GM19099 (cell line): ENCODE results near the gene NNAT.

Experiments used
- POLR2A ChIP-seq: IDR thresholded peaks from 3 replicates; pipeline ENCODE4 v1.6.1; 2011; ENCODE audit warnings: low read depth; ENCODE audit not compliant: insufficient read length; ENCODE audit errors: extremely low read depth

The NNAT gene

GRCh38 chr20:37494301-37494700, 26.7 kb upstream of the NNAT start:
- TF ChIP-seq POLR2A: no peak

- no peak for TF ChIP-seq POLR2A
These were observed 26.3 kb upstream of the NNAT start for GRCh38 chr20:37494796-37495195.

GRCh38 chr20:37498066-37498665, 22.9 kb upstream of the NNAT start:
- no peak for TF ChIP-seq POLR2A

- TF ChIP-seq POLR2A: no peak
These were observed 20.7 kb upstream of the NNAT start for GRCh38 chr20:37500311-37500710.

GRCh38 chr20:37501940-37502339, 19.1 kb upstream of the NNAT start:
- no peak for TF ChIP-seq POLR2A

GRCh38 chr20:37502654-37503053, 18.4 kb upstream of the NNAT start:
- TF ChIP-seq POLR2A: no peak

- TF ChIP-seq POLR2A: no peak
These were observed 17.7 kb upstream of the NNAT start for GRCh38 chr20:37503256-37503927.

- TF ChIP-seq POLR2A: no peak
These were observed 16.5 kb upstream of the NNAT start for GRCh38 chr20:37504404-37505096.

GRCh38 chr20:37505263-37506151, 15.5 kb upstream of the NNAT start:
- TF ChIP-seq POLR2A: no peak

GRCh38 chr20:37506152-37506725, 14.8 kb upstream of the NNAT start:
- TF ChIP-seq POLR2A: no peak

- no peak for TF ChIP-seq POLR2A
These were observed 10.8 kb upstream of the NNAT start for GRCh38 chr20:37510226-37510625.

- TF ChIP-seq POLR2A: no peak
These were observed 9.3 kb upstream of the NNAT start for GRCh38 chr20:37511610-37512275.

GRCh38 chr20:37513779-37514359, 7.2 kb upstream of the NNAT start:
- TF ChIP-seq POLR2A: no peak

- no peak for TF ChIP-seq POLR2A
These were observed 5.2 kb upstream of the NNAT start for GRCh38 chr20:37515876-37516275.
